ENCODE data around the gene SLC17A9.
A peak's percentile ranks its signal among the peaks of the same experiment; 100 is the strongest.

Gene SLC17A9

DNA sequence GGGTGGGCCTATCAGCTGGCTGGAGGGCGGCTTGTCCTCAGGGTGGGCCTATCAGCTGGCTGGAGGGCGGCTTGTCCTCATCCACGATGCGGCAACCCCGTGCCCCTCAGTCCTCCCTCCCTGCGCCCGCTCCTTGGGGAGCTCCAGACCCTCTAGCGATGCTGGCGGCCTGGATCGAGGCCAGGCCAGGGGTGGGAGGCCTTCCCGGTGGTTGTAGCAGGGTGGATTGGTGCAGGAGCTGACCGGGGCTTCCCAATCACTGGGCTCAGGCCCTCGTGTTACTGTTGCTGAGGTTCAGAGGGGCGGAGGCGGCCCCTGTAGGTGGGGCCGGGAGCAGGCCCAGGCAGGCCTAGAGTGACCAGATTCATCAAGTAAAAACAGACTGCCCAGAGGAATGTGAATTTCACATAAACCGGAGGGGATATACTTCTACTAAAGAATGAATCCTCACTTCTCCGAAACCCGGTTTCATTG, 8.8 kb downstream of the SLC17A9 start:
- TF ChIP-seq, protein P1, sequence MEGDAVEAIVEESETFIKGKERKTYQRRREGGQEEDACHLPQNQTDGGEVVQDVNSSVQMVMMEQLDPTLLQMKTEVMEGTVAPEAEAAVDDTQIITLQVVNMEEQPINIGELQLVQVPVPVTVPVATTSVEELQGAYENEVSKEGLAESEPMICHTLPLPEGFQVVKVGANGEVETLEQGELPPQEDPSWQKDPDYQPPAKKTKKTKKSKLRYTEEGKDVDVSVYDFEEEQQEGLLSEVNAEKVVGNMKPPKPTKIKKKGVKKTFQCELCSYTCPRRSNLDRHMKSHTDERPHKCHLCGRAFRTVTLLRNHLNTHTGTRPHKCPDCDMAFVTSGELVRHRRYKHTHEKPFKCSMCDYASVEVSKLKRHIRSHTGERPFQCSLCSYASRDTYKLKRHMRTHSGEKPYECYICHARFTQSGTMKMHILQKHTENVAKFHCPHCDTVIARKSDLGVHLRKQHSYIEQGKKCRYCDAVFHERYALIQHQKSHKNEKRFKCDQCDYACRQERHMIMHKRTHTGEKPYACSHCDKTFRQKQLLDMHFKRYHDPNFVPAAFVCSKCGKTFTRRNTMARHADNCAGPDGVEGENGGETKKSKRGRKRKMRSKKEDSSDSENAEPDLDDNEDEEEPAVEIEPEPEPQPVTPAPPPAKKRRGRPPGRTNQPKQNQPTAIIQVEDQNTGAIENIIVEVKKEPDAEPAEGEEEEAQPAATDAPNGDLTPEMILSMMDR (IDR thresholded peaks at IDR 0.05; ENCODE audit: low read depth, low read length) = peak; percentile 31

GRCh38 chr20:62961799-62962198, 9.3 kb downstream of the SLC17A9 start:
- H3K36me3 ChIP-seq = no peaks in the 10 kb centered on the region
- H3K27me3 ChIP-seq = no peaks in the 10 kb centered on the region

More for the DNA sequence above, 8.8 kb downstream of the SLC17A9 start:
- peak; percentile 99 for DNase-seq
- no peaks in the 10 kb centered on the region for H3K9me3 ChIP-seq
- H3K36me3 ChIP-seq = no peaks in the 10 kb centered on the region
- peaks cover 22% of the 10 kb centered on the region for H3K4me1 ChIP-seq
- H3K4me3 ChIP-seq (ENCODE audit: low read depth, low read length) = peak overlapping the region; percentile 23
- no peaks in the 10 kb centered on the region for H3K27me3 ChIP-seq

DNA sequence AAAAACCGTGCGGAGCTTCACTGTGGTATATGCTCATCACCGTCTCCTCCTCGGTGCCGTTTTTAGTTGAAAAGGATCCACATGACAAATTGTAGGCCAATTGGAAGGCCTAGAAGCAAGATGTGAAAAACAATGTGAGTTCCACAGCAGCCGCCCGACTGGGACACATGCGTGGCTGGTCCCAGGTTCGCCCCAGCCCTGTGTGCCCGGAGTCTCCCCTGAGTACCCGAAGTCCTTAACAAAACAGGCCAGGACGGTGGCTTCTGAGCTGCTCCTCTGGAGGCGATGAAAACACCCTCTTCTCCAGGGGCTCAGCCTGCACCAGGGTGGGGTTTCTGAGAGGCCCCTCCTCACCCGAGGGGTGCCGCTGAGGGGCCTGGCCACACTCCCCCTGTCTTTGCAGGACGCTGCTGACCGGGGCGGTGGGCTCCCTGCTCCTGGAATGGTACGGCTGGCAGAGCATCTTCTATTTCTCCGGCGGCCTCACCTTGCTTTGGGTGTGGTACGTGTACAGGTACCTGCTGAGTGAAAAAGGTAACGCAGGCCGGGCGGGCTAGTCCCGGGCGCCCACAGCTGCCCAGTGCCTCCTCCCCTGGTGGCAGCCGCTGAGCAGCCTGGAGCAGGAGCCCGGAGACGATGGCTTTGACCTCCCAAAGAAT, 9.8 kb downstream of the SLC17A9 start:
- Histone ChIP-seq H3K9me3 (no peaks in the 10 kb centered on the region), H3K36me3 (no peaks in the 10 kb centered on the region), H3K4me3 (ENCODE audit: low read depth, low read length) (no peak overlapping the region), H3K4me1 (peaks cover 16% of the 10 kb centered on the region), H3K27me3 (no peaks in the 10 kb centered on the region)
- TF ChIP-seq, protein P1 (IDR thresholded peaks at IDR 0.05; ENCODE audit: low read depth, low read length) = no peak
- DNase-seq = no peak

More at GRCh38 chr20:62961799-62962198, 9.3 kb downstream of the SLC17A9 start:
- Histone ChIP-seq H3K4me3 (ENCODE audit: low read depth, low read length) (peak overlapping the region; percentile 23), H3K9me3 (no peaks in the 10 kb centered on the region), H3K4me1 (peaks cover 17% of the 10 kb centered on the region)
- TF ChIP-seq, protein P1 (IDR thresholded peaks at IDR 0.05; ENCODE audit: low read depth, low read length) = no peak
- DNase-seq = no peak

DNA sequence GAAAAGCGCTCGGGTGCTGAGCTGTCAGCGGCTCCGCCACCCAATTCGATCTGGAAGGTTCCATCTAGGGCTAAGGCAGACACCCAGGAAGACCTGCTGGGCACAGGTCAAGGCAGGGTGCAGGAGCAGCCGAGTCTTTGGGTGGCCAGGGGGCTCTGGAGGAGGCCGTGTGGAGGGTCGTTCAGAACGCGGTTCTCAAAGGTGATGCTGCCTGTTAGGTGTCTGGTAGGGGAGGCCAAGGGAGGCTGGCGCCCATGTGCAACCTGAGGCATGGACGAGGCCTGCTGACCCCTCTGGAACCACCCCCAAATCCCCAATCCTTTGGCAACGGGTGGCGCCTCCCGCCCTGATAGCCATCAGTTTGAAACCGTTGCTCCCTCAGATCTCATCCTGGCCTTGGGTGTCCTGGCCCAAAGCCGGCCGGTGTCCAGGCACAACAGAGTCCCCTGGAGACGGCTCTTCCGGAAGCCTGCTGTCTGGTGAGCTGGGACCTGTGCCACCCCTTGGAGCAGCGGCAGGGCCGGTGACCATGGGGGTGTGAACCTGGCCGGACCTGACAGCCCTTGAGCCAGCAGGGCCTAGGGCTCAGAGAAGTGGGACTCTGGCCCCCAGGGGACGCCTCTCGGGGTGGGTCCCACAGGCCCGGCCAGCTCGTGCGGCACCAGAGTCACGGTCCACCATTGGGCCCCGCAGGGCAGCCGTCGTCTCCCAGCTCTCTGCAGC, 10.5 kb downstream of the SLC17A9 start:
- no peaks in the 10 kb centered on the region for H3K9me3 ChIP-seq
- H3K4me1 ChIP-seq = peaks cover 16% of the 10 kb centered on the region
- H3K36me3 ChIP-seq = no peaks in the 10 kb centered on the region
- no peaks in the 10 kb centered on the region for H3K27me3 ChIP-seq
- H3K4me3 ChIP-seq (ENCODE audit: low read depth, low read length) = no peak overlapping the region
- TF ChIP-seq, protein P1 (IDR thresholded peaks at IDR 0.05; ENCODE audit: low read depth, low read length) = no peak
- no peak for DNase-seq

- no peaks in the 10 kb centered on the region for H3K27me3 ChIP-seq
- TF ChIP-seq, protein P1 (IDR thresholded peaks at IDR 0.05; ENCODE audit: low read depth, low read length) = no peak
- DNase-seq = no peak
- no peaks in the 10 kb centered on the region for H3K36me3 ChIP-seq
- no peaks in the 10 kb centered on the region for H3K9me3 ChIP-seq
- H3K4me1 ChIP-seq = peaks cover 16% of the 10 kb centered on the region
- no peak overlapping the region for H3K4me3 ChIP-seq (ENCODE audit: low read depth, low read length)
These were observed 11.3 kb downstream of the SLC17A9 start for GRCh38 chr20:62963614-62964397.

All from BE2C (cell line).